HG03354 (cell line): ENCODE results near the gene FAF2.

Experiments
- ATAC-seq: cut with Tn5 transposase; IDR thresholded peaks from one replicate; pipeline ENCODE4 v1.9.1; 2021; ENCODE audit warnings: mild to moderate bottlenecking; ENCODE audit not compliant: unreplicated experiment, poor library complexity, severe bottlenecking

Gene FAF2

GRCh38 chr5:176491101-176491502 lies 42.9 kb downstream of the FAF2 start:
- no peak for ATAC-seq

DNA sequence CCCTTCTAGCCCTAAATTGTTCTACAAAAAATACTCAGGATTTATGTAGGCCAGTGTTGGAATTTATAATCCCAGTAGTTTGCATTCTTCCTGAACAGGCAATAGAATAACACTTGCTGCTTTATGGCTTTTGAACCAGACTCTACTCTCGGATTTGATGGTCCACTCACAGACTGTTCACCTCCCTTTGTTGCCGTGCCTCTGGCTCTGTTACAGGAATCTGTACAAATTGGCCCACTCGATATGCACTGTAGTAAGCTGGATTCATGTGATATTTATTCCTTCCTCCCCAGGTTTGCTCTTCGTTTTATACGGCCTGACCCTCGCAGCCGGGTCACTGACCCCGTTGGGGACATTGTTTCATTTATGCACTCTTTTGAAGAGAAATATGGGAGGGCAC lies 43.7 kb downstream of the FAF2 start:
- no peak for ATAC-seq

GRCh38 chr5:176492431-176492830 lies 44.2 kb downstream of the FAF2 start:
- no peak for ATAC-seq

GRCh38 chr5:176497852-176498251 lies 49.7 kb downstream of the FAF2 start:
- no peak for ATAC-seq

- ATAC-seq = no peak
Measured at GRCh38 chr5:176499273-176499672, 51.1 kb downstream of the FAF2 start.

- ATAC-seq = no peak
Measured at GRCh38 chr5:176500511-176500910, 52.3 kb downstream of the FAF2 start.

GRCh38 chr5:176501333-176501732 lies 53.1 kb downstream of the FAF2 start:
- ATAC-seq = no peak

- ATAC-seq = no peak
Measured at GRCh38 chr5:176503496-176503895, 55.3 kb downstream of the FAF2 start.

DNA sequence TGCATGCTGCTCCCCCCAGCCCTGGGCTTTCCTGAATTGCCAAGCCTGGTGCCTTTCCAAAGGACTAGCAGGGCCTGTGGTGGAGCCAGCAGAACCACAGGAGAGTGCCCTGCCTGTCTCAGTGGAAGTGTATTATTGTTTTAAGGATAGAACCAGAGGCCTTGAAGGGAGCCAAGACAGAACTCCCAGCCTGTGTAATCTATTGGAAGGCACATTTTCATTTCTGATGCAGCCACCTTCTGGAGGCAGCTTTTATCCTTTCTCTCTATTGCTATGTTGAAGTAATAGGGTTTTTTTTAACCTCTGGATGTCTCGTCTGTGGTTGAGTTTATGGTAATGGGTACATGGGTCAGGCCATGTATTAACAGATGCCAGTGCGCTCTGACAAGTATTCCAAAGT lies 59.7 kb downstream of the FAF2 start:
- ATAC-seq = no peak

DNA sequence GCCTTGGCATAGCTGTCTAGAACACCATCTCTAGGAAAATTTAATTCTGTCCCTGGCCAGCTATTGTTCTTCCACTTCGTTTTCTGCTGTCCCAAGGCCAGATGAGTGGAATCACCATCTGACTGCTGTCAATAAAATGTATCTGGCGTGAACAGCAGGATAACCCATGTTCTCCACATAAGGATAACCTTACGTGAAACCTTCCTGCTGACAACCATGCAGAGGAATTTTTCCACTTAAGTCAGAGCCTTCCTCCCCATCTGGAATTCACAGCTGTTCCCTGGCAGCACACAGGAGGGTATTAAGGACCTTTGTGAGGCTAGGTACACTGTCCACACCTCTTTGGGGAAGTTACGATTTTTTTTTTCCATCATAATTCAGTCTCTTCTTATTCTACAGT lies 60.4 kb downstream of the FAF2 start:
- no peak for ATAC-seq

DNA sequence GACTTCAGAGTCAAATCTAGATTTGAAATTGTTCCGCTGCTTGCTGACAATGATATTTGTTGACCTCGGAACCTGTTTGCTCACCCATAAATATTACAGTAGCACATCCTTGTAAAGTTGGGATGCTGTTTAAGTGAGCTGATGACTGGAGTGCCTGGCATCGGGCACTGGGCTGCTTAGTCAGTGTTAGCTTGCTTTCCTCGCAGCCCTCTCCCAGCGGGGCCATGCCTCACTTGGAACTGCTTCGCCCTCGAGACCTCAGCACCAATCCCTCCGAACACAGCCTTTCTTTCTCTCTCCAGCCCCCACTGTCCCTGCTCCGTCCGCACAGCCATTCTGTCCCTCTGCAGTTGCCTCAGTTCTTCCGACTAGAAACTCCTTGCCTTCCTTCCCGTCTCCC lies 65.6 kb downstream of the FAF2 start:
- ATAC-seq = no peak

GRCh38 chr5:176514244-176514950 lies 66.2 kb downstream of the FAF2 start:
- no peak for ATAC-seq

DNA sequence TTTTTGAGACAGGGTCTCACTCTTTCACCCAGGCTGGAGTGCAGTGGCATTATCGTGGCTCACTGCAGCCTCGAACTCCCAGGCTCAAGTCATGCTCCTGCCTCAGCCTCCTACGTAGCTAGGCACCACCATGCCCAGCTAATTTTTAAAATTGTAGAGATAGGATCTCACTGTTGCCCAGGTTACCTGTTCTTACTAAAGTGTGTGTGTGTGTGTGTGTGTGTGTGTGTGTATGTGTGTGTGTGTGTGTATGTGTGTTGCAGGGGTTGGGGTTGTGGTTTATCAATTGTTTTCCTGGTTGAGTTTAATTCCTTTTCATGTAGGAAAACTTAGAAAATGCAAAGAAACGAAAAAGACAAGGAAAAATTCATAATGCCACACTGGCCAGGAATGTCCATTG lies 67.2 kb downstream of the FAF2 start:
- no peak for ATAC-seq

GRCh38 chr5:176517053-176517661 lies 69.0 kb downstream of the FAF2 start:
- no peak for ATAC-seq

GRCh38 chr5:176519810-176520720 lies 71.9 kb downstream of the FAF2 start:
- no peak for ATAC-seq

DNA sequence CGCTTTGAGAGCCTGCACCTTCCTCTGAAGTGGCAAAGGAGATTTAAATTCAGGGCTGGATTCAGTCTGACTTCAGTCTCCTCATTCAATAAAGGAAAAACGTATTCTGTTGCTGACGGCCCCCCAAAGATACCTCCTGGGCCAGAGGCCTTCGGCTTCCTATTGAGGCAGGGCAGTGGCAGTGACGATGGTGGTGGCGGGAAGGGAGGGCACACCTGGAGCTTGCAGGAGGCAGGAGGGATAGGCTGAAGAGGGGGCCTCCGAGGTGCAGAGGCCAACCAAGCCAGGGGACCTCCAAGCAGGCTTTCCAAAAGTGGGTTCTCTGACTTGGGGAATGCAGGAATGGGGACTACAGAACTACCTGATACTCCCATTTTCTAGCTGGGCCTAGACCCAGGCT lies 73.1 kb downstream of the FAF2 start:
- no peak for ATAC-seq

DNA sequence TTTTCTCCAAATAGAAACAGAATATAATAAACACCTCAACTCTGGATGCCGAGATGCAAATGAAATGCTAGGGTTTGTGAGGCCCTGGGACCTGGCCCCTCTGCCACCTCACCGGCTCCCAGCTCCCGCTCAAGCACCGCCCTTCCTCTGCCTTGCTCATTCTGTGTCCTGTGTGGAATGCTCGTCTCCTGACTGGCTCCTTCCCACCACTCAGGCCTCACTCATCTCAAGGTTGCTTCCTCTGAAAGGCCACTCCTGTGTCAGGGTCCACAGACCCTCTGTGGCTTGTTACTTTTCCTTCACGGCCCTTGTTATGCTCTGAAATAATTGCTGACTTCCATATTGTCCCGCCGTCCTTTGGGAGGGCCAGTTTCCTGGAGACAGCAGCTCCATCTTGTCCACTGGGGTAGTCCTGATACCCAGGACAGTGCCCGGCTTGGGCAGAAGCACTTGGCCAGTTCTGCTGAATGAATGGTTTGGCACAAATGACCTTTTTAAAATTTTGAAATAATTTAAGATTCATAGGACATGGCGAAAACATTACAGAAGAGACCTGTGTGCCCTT lies 73.6 kb downstream of the FAF2 start:
- ATAC-seq = no peak

DNA sequence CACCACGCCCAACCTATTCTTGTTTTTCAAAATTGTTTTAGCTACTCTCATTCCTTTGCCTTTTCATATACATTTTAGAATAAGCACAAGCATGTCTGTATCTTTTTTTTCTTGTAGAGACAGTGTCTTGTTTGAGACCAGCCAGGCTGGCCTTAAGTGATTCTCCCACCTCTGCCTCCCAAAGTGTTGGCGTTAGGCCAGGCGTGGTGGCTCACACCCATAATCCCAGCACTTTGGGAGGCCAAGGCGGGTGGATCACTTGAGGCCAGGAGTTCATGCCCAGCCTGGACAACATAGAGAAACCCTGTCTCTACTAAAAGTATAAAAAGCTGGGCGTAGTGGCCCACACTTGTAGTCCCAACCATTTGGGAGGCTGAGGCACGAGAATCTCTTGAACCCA lies 76.0 kb downstream of the FAF2 start:
- no peak for ATAC-seq

DNA sequence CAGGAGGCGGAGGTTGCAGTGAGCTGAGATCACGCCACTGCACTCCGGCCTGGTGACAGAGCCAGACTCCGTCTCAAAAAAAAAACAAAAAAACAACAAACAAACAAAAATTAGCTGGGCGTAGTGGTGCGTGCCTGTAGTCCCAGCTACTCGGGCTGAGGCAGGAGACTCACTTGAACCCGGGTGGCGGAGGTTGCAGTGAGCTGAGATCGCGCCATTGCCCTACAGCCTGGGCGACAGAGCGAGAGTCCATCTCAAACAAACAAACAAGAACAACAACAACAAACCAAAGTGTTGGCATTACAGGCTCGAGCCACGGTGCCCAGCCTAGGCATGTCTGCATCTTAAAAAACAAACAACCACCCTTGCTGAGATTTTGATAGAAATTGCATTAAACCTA lies 76.8 kb downstream of the FAF2 start:
- ATAC-seq = no peak

- no peak for ATAC-seq
Measured at GRCh38 chr5:176525677-176526076, 77.5 kb downstream of the FAF2 start.
